ENCODE measurements around the gene CCNQ. TPM values are rescaled to one million over a fixed set of nuclear protein-coding genes. Genes with fewer than 3 reads are reported as not detected.

CCNQ gene
- total and polyA plus RNA-seq, 2 of the 8 experiments (the other 6 are each of a cell fraction or from before 2014, with no cell fraction given) = 16.6 to 32.1 TPM

GRCh38 chrX:153624196-153625091, 25.5 kb upstream of the CCNQ start:
- ChIA-PET CTCF (ENCODE audit: partially characterized antibody) (interaction anchor here (0.6 to 1.3 kb wide), 5 partner anchors 15 to 29 kb away, joined by 3 to 4 read pairs (median 4); partner anchors contain the start of gene DUSP9), POLR2A (ENCODE audit: partially characterized antibody) (no interaction called here)
- no peaks in the 10 kb centered on the region for H3K79me1 ChIP-seq (ENCODE audit: low read depth, low read length)
- no peak overlapping the region for H3K4ac ChIP-seq (replicated peaks; ENCODE audit: insufficient read length, low read depth, low read length)
- H3K4me2 ChIP-seq (ENCODE audit: insufficient read depth in 1 of 2, low read depth in 2 of 2, low read length in 2 of 2) = no peak overlapping the region
- H2BK5ac ChIP-seq (ENCODE audit: low read depth, low read length) = no peak overlapping the region
- H4K20me1 ChIP-seq (replicated peaks in 1 of 2; ENCODE audit: control insufficient read depth in 1 of 2, insufficient read depth in 2 of 2, low read length in 2 of 2) = no peaks in the 10 kb centered on the region
- FAIRE-seq (no peak), DNase-seq (ENCODE audit: low read depth in 1 of 2, low spot score in 2 of 2) (no peak)
- H2BK12ac ChIP-seq (ENCODE audit: low read depth, low read length) = no peak overlapping the region
- H2AFZ ChIP-seq (ENCODE audit: low read length) = no peak overlapping the region
- H3K14ac ChIP-seq (ENCODE audit: insufficient read length) = no peak overlapping the region
- no peak overlapping the region for H3K23ac ChIP-seq (ENCODE audit: insufficient read length)
- no peak overlapping the region for H3K56ac ChIP-seq (replicated peaks; ENCODE audit: insufficient read length, low read depth, low read length)
- H3K79me2 ChIP-seq (ENCODE audit: control insufficient read depth in 1 of 2, insufficient read depth in 2 of 2, low read length in 2 of 2) = no peaks in the 10 kb centered on the region
- no peaks in the 10 kb centered on the region for H3K9me3 ChIP-seq (ENCODE audit: insufficient read depth in 2 of 2, low read depth in 1 of 2, low read length in 1 of 2)
- H2BK15ac ChIP-seq (ENCODE audit: low read length) = no peak overlapping the region
- no peak overlapping the region for H3K4me3 ChIP-seq (ENCODE audit: extremely low read depth in 1 of 4, insufficient read depth in 2 of 4, low read depth in 3 of 4, low read length in 4 of 4)
- no peak overlapping the region for H4K91ac ChIP-seq (replicated peaks; ENCODE audit: insufficient read length, low read length)
- no peak overlapping the region for H4K5ac ChIP-seq (ENCODE audit: insufficient read length, low read depth, low read length)
- WGBS, 2 experiments (ENCODE audit: extremely low coverage in 1 of 2, insufficient coverage in 1 of 2, insufficient read length in 1 of 2, insufficient replicate concordance in 2 of 2, low coverage in 1 of 2, low lambda C conversion rate in 2 of 2, missing lambda C conversion rate in 1 of 2) = 95% methylated on average over 8 of the region's 15 CpGs; no CpG with 5 or more reads in 1 of the 2 experiments
- no peaks in the 10 kb centered on the region for H3K27me3 ChIP-seq (replicated peaks in 1 of 4; ENCODE audit: control insufficient read depth in 3 of 4, extremely low read depth in 1 of 4, insufficient read depth in 3 of 4, low read length in 3 of 4)
- H2BK20ac ChIP-seq (ENCODE audit: low read length) = no peak overlapping the region
- H3K27ac ChIP-seq (ENCODE audit: low read depth, low read length) = no peak overlapping the region
- H3K36me3 ChIP-seq (ENCODE audit: control insufficient read depth in 2 of 4, insufficient read depth in 4 of 4, low read length in 3 of 4) = no peaks in the 10 kb centered on the region
- H3K4me1 ChIP-seq (replicated peaks in 1 of 4; ENCODE audit: control insufficient read depth in 3 of 4, insufficient read depth in 4 of 4, low read length in 3 of 4) = peaks cover 0 to 3% (median 0%) of the 10 kb centered on the region in 4 experiments; a peak in 1 of 7 replicates
- no peak overlapping the region for H4K8ac ChIP-seq (ENCODE audit: extremely low read depth, insufficient read depth, low read length)
- TF ChIP-seq TAF1 (IDR thresholded peaks at IDR 0.05; ENCODE audit: low read depth, low read length) (no peak), EP300 (IDR thresholded peaks at IDR 0.05; ENCODE audit: borderline replicate concordance in 1 of 2, low read depth in 2 of 2, low read length in 2 of 2) (no peak), HDAC2 (IDR thresholded peaks at IDR 0.05; ENCODE audit: borderline replicate concordance in 1 of 2, low read depth in 2 of 2, low read length in 2 of 2) (no peak), JUND (IDR thresholded peaks at IDR 0.05; ENCODE audit: low read length) (no peak), NANOG (IDR thresholded peaks at IDR 0.05; ENCODE audit: insufficient read depth, low read depth, low read length, poor library complexity, severe bottlenecking) (no peak), PHF8 (conservative IDR thresholded peaks at IDR 0.05; ENCODE audit: low read depth, low read length) (no peak), RFX5 (IDR thresholded peaks at IDR 0.05; ENCODE audit: borderline replicate concordance, low read depth, low read length) (no peak), POU5F1 (IDR thresholded peaks at IDR 0.05; ENCODE audit: low read depth, low read length) (no peak), CHD2 (IDR thresholded peaks at IDR 0.05; ENCODE audit: low read length) (no peak), RAD21 (IDR thresholded peaks at IDR 0.05 in 1 of 2, conservative IDR thresholded peaks at IDR 0.05 in 1 of 2; ENCODE audit: low read depth in 2 of 2, low read length in 2 of 2) (no peak), BRCA1 (IDR thresholded peaks at IDR 0.05; ENCODE audit: low read depth, low read length) (no peak), ASH2L (IDR thresholded peaks at IDR 0.05; ENCODE audit: low read length) (no peak)
- no peak overlapping the region for H2AK5ac ChIP-seq (ENCODE audit: low read depth, low read length)
- H3K23me2 ChIP-seq (ENCODE audit: low read depth, low read length) = no peaks in the 10 kb centered on the region
- no peak overlapping the region for H2BK120ac ChIP-seq (replicated peaks; ENCODE audit: low read depth, low read length)
- no peak overlapping the region for H3K9ac ChIP-seq (replicated peaks in 1 of 4; ENCODE audit: extremely low read depth in 1 of 4, low read depth in 3 of 4, low read length in 3 of 4)
- H3K18ac ChIP-seq (ENCODE audit: extremely low read depth, low read length) = no peak overlapping the region

Data from H1 (cell line).